PFSK-1 (cell line): ENCODE measurements around the gene CLEC2L.

ENCODE experiments used
- POLR2AphosphoS5 ChIP-seq: IDR thresholded peaks from 2 replicates; pipeline ENCODE4 v1.6.1; 2012; ENCODE audit warnings: low read depth, mild to moderate bottlenecking, control low read depth, low read length, moderate library complexity
- TAF1 ChIP-seq: IDR thresholded peaks from 2 replicates; pipeline ENCODE4 v1.6.1; 2012; ENCODE audit warnings: low read length, control low read depth, borderline replicate concordance; ENCODE audit not compliant: insufficient read depth
- TF ChIP-seq, protein P1 (sequence below), 2 experiments: IDR thresholded peaks; 2 replicates each; pipeline versions ENCODE4 v1.6.1 to v1.8.0; 2011 to 2012; ENCODE audit warnings: low read depth in 2 of 2, low read length in 2 of 2, control low read depth in 1 of 2, inconsistent platforms in 1 of 2, mild to moderate bottlenecking in 1 of 2, moderate library complexity in 1 of 2; ENCODE audit not compliant: insufficient read depth in 1 of 2

DNA sequence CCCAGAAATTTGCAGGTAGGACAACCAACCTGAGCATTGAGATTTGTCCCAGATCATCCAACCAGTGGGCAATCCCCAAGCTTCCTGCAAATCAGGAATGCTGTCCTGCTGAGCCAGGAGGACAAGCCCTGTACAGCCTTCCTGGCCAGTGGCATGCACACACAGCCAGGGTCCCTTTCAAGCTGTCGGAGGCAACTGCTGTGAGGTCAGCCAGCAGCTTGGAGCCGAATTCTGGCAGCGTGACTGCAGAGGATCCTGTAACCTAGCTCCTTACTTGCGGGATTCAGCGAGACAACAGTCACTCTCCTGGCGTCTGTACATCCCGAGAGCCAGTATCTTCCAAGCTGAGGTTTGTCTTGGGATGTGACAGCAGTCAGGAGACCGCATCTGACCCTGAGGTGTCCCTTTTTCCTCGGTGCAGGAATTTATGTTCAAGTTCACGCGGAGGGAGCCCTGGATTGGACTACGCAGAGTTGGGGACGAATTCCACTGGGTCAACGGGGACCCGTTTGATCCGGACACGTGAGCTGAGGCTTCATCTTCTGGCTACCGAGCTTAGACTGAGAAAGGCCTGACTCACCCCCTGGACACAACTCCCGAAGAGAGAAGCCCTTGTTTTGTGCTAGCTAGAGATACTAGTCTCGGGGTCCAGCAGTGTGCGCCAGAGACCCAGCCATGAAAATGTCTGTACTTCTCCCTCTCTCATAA, 18.3 kb downstream of the CLEC2L start:
- TF ChIP-seq POLR2AphosphoS5: no peak
- no peak for TF ChIP-seq TAF1
- TF ChIP-seq, protein P1, sequence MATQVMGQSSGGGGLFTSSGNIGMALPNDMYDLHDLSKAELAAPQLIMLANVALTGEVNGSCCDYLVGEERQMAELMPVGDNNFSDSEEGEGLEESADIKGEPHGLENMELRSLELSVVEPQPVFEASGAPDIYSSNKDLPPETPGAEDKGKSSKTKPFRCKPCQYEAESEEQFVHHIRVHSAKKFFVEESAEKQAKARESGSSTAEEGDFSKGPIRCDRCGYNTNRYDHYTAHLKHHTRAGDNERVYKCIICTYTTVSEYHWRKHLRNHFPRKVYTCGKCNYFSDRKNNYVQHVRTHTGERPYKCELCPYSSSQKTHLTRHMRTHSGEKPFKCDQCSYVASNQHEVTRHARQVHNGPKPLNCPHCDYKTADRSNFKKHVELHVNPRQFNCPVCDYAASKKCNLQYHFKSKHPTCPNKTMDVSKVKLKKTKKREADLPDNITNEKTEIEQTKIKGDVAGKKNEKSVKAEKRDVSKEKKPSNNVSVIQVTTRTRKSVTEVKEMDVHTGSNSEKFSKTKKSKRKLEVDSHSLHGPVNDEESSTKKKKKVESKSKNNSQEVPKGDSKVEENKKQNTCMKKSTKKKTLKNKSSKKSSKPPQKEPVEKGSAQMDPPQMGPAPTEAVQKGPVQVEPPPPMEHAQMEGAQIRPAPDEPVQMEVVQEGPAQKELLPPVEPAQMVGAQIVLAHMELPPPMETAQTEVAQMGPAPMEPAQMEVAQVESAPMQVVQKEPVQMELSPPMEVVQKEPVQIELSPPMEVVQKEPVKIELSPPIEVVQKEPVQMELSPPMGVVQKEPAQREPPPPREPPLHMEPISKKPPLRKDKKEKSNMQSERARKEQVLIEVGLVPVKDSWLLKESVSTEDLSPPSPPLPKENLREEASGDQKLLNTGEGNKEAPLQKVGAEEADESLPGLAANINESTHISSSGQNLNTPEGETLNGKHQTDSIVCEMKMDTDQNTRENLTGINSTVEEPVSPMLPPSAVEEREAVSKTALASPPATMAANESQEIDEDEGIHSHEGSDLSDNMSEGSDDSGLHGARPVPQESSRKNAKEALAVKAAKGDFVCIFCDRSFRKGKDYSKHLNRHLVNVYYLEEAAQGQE (IDR thresholded peaks at IDR 0.05; ENCODE audit: insufficient read depth in 1 of 2, low read depth in 2 of 2, low read length in 2 of 2): no peak
